ENCODE data around the gene MYO10.

Gene MYO10

GRCh38 chr5:16913187-16914107 lies 22.6 kb downstream of the MYO10 start:
- no peak for DNase-seq

- no peak for DNase-seq
Measured at GRCh38 chr5:16912080-16912479, 24.0 kb downstream of the MYO10 start.

GRCh38 chr5:16909464-16909863 lies 26.6 kb downstream of the MYO10 start:
- no peak for DNase-seq

- no peak for DNase-seq
Measured at GRCh38 chr5:16907270-16907669, 28.8 kb downstream of the MYO10 start.

GRCh38 chr5:16906255-16906654 lies 29.8 kb downstream of the MYO10 start:
- no peak for DNase-seq

- no peak for DNase-seq
Measured at GRCh38 chr5:16903480-16904300, 32.4 kb downstream of the MYO10 start.

- no peak for DNase-seq
Measured at GRCh38 chr5:16902846-16903245, 33.2 kb downstream of the MYO10 start.

GRCh38 chr5:16901021-16901644 lies 35.0 kb downstream of the MYO10 start:
- DNase-seq: no peak

- no peak for DNase-seq
Measured at GRCh38 chr5:16899171-16899570, 36.9 kb downstream of the MYO10 start.

- DNase-seq: no peak
Measured at GRCh38 chr5:16897800-16898199, 38.3 kb downstream of the MYO10 start.

GRCh38 chr5:16897284-16897704 lies 38.8 kb downstream of the MYO10 start:
- DNase-seq: no peak

GRCh38 chr5:16896767-16897166 lies 39.3 kb downstream of the MYO10 start:
- no peak for DNase-seq

GRCh38 chr5:16894236-16895057 lies 41.6 kb downstream of the MYO10 start:
- DNase-seq: no peak

GRCh38 chr5:16891033-16891432 lies 45.1 kb downstream of the MYO10 start:
- no peak for DNase-seq

- DNase-seq: no peak
Measured at GRCh38 chr5:16889972-16890519, 46.0 kb downstream of the MYO10 start.

- DNase-seq: no peak
Measured at GRCh38 chr5:16889203-16889971, 46.7 kb downstream of the MYO10 start.

- peak; percentile 19 to 33 for DNase-seq
Measured at GRCh38 chr5:16888694-16889124, 47.4 kb downstream of the MYO10 start.

GRCh38 chr5:16886793-16887345 lies 49.2 kb downstream of the MYO10 start:
- DNase-seq: no peak

- DNase-seq: no peak
Measured at GRCh38 chr5:16886366-16886736, 49.7 kb downstream of the MYO10 start.

GRCh38 chr5:16885635-16886365 lies 50.3 kb downstream of the MYO10 start:
- no peak for DNase-seq

All from SW 1271 (cell line).